ENCODE data around the gene CSPG5. TPM values are rescaled to one million over a fixed set of nuclear protein-coding genes. Genes with fewer than 3 reads are reported as not detected.

CSPG5 gene
- polyA plus RNA-seq, 2 of the 4 experiments (the other 2 are of a cell fraction): 0.14 to 0.93 TPM

GRCh38 chr3:47567149-47567548, 11.5 kb downstream of the CSPG5 start:
- DNase-seq (ENCODE audit: low read depth in 1 of 2, low spot score in 1 of 2) (no peak), ATAC-seq (peak in 1 of 2 experiments; percentile 32; a peak in 1 of 6 replicates), FAIRE-seq (no peak)
- no peak for TF ChIP-seq GATA3 (IDR thresholded peaks at IDR 0.05; ENCODE audit: borderline replicate concordance)
- 32% methylated on average over 4 of the region's 4 CpGs for WGBS (ENCODE audit: missing lambda C conversion rate)
- ChIA-PET CTCF (no interaction called here), POLR2A (no interaction called here)
- Histone ChIP-seq H3K9me3 (no peaks in the 10 kb centered on the region), H3K4me1 (no peaks in the 10 kb centered on the region), H3K27ac (no peak overlapping the region), H3K4me3 (no peak overlapping the region), H3K4me2 (no peak overlapping the region)

- FAIRE-seq: no peak
- ATAC-seq: no peak
These were observed 12.0 kb downstream of the CSPG5 start for GRCh38 chr3:47566667-47567066.

DNA sequence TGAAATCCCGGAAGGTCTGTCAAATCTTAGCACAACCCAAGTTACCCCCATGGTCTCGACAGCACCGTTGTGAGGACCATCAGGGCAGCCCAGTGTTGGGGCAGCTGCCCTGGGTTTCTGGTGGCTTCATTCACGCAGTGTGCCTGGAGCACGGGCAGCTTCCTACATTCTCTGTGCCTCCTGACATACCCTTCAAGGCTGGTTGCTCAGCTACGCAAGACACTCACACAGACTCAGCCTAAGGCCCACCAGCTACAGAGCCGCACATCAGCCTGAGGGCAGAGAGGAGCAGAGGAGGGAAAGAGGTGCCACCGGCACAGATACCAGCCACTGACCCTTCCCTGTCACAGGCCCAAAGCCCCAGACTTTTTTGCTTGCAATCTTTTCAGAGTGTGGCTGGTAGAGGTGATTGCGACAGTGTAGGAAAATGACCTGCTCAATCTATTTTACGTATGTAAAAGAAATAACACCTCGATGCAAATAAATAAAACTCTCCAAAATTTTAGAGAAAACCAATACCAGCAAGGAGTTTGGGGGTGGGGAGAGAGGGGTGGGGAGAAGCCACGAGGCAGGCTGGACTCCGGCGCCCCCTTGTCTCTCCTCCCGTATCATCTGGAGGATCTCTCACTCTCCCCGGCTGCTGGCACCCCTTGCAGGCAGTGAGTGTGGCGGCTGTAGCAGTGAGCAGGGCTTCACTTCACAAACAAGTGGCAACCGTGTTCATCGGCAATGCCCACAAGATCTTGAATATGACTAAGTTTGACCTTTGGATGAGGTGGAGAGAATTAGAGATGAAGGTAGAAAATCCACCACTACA, 12.7 kb downstream of the CSPG5 start:
- no peak overlapping the region for H3K27ac ChIP-seq
- 62% methylated on average over 18 of the region's 19 CpGs for WGBS (ENCODE audit: missing lambda C conversion rate)
- FAIRE-seq (no peak), ATAC-seq (no peak), DNase-seq (ENCODE audit: low read depth in 1 of 2, low spot score in 1 of 2) (no peak)
- no peak overlapping the region for H3K4me2 ChIP-seq
- ChIA-PET CTCF (interaction anchor here (1.1 to 1.4 kb wide), 2 partner anchors 44 to 144 kb away, joined by 3 to 4 read pairs; no protein-coding TSS in a partner anchor), POLR2A (no interaction called here)
- no peaks in the 10 kb centered on the region for H3K4me1 ChIP-seq
- TF ChIP-seq KDM5A (IDR thresholded peaks at IDR 0.05): no peak
- no peak for TF ChIP-seq MAX (IDR thresholded peaks at IDR 0.05)
- TF ChIP-seq RAD21 (conservative IDR thresholded peaks at IDR 0.05 in 1 of 2, IDR thresholded peaks at IDR 0.05 in 1 of 2): no peak
- no peak for TF ChIP-seq PHF8 (IDR thresholded peaks at IDR 0.05; ENCODE audit: borderline replicate concordance, low read depth)
- TF ChIP-seq HOXB5 (CRISPR knock-in tag; IDR thresholded peaks at IDR 0.05): no peak
- TF ChIP-seq, protein P1, sequence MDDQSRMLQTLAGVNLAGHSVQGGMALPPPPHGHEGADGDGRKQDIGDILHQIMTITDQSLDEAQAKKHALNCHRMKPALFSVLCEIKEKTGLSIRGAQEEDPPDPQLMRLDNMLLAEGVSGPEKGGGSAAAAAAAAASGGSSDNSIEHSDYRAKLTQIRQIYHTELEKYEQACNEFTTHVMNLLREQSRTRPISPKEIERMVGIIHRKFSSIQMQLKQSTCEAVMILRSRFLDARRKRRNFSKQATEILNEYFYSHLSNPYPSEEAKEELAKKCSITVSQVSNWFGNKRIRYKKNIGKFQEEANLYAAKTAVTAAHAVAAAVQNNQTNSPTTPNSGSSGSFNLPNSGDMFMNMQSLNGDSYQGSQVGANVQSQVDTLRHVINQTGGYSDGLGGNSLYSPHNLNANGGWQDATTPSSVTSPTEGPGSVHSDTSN (IDR thresholded peaks at IDR 0.05): no peak
- no peak for TF ChIP-seq FOSL2 (IDR thresholded peaks at IDR 0.05)
- TF ChIP-seq FOSL2 (CRISPR knock-in tag; IDR thresholded peaks at IDR 0.05): no peak
- TF ChIP-seq ATOH8 (CRISPR knock-in tag; IDR thresholded peaks at IDR 0.05; ENCODE audit: low read depth): no peak
- TF ChIP-seq HOXB13 (CRISPR knock-in tag; IDR thresholded peaks at IDR 0.05; ENCODE audit: low read depth): no peak
- TF ChIP-seq ESRRA (IDR thresholded peaks at IDR 0.05; ENCODE audit: borderline replicate concordance, low read length): no peak
- H3K9me3 ChIP-seq: no peaks in the 10 kb centered on the region
- no peak overlapping the region for H3K4me3 ChIP-seq

More at GRCh38 chr3:47566667-47567066, 12.0 kb downstream of the CSPG5 start:
- CTCF ChIA-PET: no interaction called here
- Histone ChIP-seq H3K4me3 (no peak overlapping the region), H3K4me2 (no peak overlapping the region), H3K9me3 (no peaks in the 10 kb centered on the region), H3K27ac (no peak overlapping the region), H3K4me1 (no peaks in the 10 kb centered on the region)
- DNase-seq (ENCODE audit: low read depth in 1 of 2, low spot score in 1 of 2): no peak
- 61% methylated on average over 5 of the region's 9 CpGs for WGBS (ENCODE audit: missing lambda C conversion rate)
- POLR2A ChIA-PET: no interaction called here
- no peak for TF ChIP-seq HOXB13 (CRISPR knock-in tag; IDR thresholded peaks at IDR 0.05; ENCODE audit: low read depth)
- no peak for TF ChIP-seq ATOH8 (CRISPR knock-in tag; IDR thresholded peaks at IDR 0.05; ENCODE audit: low read depth)
- no peak for TF ChIP-seq CBX8 (IDR thresholded peaks at IDR 0.05)
- no peak for TF ChIP-seq FOSB (CRISPR knock-in tag; IDR thresholded peaks at IDR 0.05)
- TF ChIP-seq ESRRA (IDR thresholded peaks at IDR 0.05; ENCODE audit: borderline replicate concordance, low read length): no peak
- TF ChIP-seq CBX2 (IDR thresholded peaks at IDR 0.05; ENCODE audit: borderline replicate concordance, low read depth): no peak
- TF ChIP-seq FOXS1 (CRISPR knock-in tag; IDR thresholded peaks at IDR 0.05): no peak
- no peak for TF ChIP-seq RCOR1 (IDR thresholded peaks at IDR 0.05; ENCODE audit: low read depth, low read length)
- no peak for TF ChIP-seq HOXA7 (CRISPR knock-in tag; IDR thresholded peaks at IDR 0.05)
- no peak for TF ChIP-seq POLR2AphosphoS2 (conservative IDR thresholded peaks at IDR 0.05; ENCODE audit: low read length)
- no peak for TF ChIP-seq CEBPB (IDR thresholded peaks at IDR 0.05)

All from A549 (cell line).